Measurements from ENCODE around the gene CDK16. TPM values are rescaled to one million over a fixed set of nuclear protein-coding genes. Genes with fewer than 3 reads are reported as not detected.

The CDK16 gene
- 57.5 and 60.4 TPM in 2 replicates for total RNA-seq

DNA sequence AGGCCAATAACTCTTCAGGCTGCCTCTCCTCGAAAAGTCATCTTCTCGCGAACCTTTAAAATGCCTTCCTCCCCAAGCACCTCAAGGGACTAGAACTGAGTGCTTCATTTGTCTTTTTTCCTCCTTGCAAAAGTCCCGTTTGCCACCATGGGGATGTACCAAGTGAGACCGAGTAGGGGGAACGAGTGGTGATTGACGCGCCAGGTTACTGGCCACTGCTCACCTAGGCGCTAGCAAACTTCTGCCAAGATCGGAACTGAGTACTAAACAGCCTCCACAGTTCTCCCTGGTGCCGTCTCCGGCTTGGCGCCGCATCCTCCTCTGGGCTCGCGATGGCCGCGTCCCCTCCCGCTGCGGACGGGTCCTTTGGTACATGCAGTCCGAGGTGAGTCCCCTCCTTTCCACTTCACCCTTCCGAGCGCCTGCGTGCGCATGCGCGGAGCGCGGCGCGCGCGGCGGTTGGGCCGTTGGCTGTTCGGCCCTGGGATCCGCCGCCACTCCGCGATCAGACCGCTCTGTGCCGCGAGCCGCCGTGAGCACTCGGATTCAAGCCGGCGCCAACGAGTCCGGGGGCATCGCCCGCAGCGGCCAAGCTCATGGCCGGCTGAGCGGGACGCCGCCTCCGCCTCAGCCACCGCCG, at the start of gene CDK16:
Gene CDK16 (plus strand): TSS at position 402 of the 640 bp plus-strand sequence. CDS start 4,877 bp downstream, outside the sequence.
- intact Hi-C loops (cut with micrococcal nuclease), result loop anchor here (1.0 to 2.0 kb wide), 5 partner anchors 15 to 432 kb away; partner anchors contain the start of genes ARAF, ELK1, UBA1 and USP11

DNA sequence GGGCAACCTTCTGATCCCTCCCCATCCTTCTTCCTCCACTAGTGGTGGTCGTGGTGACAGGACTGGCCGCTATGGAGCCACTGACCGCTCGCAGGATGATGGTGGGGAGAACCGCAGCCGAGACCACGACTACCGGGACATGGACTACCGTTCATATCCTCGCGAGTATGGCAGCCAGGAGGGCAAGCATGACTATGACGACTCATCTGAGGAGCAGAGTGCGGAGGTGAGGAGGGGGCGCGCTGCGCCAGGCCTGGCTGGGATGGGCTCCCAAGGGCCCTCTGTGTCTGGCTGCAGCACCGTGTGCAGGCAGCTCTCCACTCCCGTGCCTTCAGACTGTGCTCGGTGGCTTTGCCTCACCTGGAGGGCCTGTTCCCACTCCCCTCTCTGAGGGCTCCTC, 49.2 kb upstream of the CDK16 start:
- intact Hi-C loops (cut with micrococcal nuclease), result no loop called here

DNA sequence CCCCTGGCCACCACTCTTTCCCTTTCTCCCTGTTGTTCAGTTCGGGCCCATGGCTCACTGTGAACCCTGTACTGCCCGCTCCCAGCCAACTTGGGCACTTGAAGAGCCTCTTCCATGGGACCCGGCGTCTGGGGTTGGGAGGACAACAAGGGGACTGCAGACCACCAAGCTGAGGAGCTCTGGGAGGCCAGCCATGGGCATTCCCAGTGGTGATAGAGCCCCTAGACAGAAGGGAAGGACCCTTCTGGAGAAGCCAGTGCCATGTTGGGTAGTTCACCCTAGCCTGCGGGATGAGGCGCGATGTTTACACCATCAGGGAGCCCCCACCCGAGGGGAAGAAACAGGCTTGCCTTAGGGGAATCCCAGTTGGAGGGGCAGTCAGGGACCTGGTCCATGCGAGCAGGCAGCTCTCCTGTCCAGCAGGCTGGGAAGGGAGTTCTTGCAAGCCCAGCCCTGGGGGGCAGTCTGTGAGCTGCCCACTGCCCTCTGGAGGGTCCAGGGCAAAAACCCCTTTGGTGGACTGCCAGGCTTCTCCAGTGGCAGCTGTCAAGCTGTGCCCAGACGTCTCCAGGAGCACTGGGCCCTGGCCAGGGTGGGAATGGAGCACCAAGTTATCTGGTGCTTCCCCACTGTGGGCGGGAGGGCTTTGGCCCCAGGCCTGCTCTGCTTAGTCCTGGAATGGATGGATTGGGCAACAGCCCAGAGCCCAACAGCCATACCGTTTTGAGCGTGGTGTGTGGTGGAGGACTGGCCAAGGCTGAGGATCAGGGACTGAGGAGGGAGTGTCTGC, 48.6 kb upstream of the CDK16 start:
- intact Hi-C loops (cut with micrococcal nuclease), result no loop called here

DNA sequence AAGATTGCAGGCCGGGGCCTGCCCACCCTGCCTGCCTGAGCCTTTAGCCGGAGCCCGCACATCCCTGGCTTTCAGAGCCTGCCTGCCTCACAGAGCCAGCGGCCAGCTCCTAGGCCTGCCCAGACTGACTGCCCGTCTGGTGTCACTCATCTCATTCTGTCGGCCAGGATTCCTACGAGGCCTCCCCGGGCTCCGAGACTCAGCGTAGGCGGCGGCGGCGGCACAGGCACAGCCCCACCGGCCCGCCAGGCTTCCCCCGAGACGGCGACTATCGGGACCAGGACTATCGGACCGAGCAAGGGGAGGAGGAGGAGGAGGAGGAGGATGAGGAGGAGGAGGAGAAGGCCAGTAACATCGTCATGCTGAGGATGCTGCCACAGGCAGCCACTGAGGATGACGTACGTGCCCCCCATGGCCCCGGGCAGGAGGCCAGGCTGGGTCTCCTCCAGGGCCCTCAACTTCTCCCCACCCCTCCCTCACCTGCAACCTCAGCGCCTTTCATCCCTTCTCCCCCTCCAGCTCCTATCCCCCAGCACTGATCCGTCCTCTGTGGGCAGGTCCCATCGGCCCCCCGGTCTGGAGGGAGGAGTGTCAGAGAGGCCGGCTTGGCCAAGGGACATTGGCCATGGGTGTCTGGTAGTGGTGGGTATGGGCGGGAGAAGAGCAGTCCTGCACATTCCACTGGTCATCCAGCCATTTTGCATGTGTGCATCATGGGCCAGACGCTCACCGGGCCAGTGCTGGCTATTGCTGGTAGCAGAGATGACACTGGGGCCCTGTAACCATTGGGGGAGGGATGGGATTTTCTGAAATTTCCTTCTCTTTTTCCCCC, 47.4 kb upstream of the CDK16 start:
- intact Hi-C loops (cut with micrococcal nuclease), result no loop called here

DNA sequence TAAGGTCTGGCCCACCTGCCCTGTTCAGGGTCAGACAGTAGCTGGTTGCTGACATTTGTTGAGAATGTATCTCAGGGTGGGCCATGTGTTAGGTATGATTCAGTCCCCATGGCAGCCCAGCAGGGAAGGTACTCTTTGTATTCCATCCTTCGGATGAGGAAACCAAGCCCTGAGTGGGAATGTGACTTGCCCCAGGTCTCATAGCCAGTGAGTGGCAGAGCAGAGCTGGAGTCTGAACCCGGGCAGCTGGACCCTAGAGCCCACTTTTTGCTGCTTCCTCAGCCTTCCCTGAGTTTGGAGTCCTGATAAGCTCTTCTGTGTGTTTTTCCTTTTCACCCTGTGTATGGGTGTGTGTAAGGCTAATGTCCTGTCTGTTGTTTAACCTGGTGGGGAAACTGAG, 46.5 kb upstream of the CDK16 start:
- intact Hi-C loops (cut with micrococcal nuclease), result no loop called here

DNA sequence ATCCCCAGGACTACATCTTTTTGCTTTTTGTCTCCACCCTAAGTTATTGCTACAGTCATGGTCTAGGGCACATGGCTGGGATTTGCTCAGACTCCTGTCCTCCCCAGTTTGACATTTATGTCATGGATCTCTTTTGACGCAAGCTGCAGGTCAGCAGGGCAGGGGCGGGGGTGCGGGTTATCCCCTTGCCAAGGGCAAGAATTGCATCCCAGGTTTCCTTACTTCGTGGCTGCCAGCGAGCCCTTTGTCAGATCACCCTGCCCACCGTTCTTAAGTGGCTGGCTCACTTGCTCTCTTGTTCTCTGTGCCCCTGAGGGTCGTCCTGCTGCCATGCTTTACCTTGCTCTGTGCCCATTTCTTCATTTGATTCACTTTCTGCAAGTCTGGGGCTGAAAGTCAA, 45.9 kb upstream of the CDK16 start:
- intact Hi-C loops (cut with micrococcal nuclease), result no loop called here

DNA sequence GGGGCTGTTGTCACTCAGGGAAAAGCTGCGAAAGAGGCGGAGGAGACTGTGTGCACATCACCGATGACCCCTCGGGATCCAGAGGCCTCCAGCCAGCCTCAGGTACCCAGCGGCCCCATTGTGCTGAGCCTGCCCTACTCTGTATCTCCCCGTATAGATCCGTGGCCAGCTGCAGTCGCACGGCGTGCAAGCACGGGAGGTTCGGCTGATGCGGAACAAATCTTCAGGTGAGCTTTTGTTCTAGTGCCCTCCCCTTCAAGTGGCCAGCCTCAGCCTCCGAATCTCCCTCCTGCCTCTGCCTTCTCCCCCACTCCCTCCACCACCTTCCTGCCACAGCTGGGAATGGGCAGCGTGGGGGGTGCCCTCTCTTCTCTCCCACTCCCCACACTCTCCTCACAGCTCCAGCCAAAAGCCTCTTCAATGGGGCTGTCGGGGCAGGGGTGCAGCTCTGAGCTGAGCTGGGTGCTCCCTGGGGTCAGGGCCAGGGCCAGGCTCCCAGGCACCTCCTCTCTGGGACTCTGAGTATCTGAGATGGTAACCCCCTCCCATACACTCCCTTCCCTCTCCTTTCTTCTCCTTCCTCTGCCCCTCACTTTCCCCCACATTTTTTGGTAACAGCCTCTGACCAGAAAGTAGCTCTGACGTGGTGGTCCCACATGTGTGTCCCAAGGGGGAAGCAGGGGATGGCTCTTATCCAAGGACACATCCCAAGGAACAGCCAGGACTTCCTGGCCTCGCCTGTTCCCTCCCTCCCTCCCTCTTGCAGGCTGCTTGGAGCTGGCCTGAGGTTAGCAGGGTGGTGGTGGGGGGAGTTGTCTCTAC, 45.3 kb upstream of the CDK16 start:
- intact Hi-C loops (cut with micrococcal nuclease), result no loop called here

DNA sequence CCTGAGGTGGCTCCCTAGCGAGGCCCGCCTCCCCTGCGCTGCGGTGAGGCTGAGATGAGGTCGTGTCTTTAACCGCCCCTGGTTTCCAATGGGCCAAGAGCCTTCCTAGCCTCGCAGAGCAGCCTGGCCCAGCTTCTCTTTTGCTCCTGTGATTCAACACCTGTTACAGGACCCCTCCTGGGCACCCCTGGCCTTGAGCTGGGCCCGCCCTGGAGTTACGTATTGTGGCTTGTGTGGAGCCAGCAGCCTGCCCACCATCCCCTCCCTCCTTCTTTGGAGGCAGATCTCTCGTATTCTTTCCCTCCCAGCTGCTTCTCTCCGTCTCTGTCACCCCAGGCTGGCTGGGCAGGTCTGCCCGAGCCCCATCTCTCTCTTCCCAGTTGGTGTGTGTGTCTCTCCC, 44.1 kb upstream of the CDK16 start:
- intact Hi-C loops (cut with micrococcal nuclease), result no loop called here

DNA sequence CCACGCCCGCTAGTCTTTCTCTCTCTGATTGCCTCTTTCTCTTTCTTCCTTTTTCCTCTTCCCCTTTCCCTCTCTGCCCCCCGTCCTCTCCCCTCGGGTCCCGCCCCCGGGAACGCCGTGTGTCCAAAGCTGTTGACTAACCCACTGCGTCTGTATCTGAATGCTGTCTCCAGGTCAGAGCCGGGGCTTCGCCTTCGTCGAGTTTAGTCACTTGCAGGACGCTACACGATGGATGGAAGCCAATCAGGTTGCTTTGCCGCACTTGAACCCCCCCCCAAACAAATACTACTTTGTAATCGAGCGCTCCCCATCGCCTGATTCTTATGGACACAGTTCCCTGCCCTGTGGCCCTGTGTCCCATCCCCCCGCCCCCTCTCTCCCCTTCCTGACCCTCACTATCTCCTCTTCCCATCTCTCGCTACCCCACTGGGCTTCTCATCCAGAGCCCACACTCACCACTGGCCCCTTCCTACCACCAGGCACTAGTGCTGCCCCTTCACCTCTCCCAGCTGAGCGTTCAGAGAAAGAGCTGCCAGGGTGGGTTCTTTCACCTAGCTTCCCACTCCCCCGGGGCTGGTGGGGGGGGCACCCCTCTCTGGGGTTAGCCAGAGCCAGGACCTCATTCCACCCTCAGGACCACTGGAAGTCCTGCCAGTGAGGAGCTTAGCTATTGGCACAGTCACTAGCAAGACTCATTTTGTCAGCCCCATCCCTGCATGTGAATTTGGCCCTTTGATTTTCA, 43.5 kb upstream of the CDK16 start:
- intact Hi-C loops (cut with micrococcal nuclease), result no loop called here

DNA sequence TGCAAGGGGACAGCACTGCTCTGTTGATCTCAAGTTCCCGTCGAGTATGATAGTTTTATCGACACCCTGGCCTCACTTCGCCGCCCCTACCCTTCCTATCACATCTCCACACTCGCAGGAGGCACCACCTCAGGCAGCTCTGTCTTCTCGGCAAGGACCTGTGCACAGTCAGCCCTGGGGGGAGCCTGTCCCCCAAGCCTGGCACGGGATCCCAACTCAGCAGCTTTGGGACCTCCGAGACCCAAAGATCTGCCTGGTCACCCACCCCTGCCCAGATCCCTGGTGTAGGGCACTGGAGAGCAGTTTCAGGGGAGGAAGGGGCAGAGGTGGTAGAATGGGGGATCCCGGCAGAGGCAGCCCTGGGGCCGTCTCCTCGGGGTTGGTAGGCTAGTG, 42.9 kb upstream of the CDK16 start:
- intact Hi-C loops (cut with micrococcal nuclease), result no loop called here

DNA sequence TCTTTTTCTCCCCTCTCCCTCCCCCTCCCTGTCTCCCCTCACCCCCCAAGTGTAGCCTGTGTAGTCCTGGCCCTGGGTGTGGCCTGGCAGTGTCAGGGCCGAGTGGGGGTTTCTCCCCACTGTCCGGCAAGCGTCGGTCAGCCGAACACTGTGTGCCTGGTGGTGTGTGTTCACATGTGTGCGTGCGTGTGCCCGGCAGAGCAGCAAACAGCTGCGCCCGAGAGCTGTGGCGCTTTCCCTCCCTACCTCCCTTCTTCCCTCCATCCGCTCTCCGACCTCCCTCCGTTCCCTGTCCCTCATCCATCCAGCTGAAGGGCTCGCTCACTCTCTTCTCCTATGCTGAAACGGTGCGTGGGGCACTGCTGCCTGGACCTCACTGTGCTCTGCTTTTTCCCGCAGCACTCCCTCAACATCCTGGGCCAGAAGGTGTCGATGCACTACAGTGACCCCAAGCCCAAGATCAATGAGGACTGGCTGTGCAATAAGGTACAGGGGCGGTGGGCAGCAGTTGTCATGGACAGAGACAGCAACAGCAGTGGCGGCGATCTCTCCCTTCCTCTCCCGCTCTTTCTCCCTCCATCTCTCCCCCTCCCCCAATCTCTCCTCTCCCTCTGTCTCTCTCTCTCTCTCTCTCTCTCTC, 42.3 kb upstream of the CDK16 start:
- intact Hi-C loops (cut with micrococcal nuclease), result no loop called here

DNA sequence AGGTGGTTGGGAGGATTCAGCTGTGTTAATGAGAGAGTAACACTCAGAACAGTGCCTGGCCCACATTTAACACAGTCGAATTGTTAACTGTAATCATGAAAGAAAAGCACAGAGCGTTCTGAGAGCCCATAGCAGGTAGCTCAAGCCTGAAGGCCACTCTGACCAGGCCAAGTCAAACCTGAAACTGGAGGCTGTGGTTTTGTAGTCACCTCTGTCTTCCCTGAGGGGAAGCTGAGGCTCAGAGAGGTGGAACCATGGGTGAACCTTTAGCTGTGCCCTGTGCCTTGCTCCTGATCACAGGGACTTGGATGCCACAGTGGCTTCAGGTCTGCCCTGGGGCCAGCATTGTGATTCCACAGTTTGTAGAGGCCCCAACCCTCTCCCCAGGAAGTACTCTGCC, 41.4 kb upstream of the CDK16 start:
- intact Hi-C loops (cut with micrococcal nuclease), result no loop called here

DNA sequence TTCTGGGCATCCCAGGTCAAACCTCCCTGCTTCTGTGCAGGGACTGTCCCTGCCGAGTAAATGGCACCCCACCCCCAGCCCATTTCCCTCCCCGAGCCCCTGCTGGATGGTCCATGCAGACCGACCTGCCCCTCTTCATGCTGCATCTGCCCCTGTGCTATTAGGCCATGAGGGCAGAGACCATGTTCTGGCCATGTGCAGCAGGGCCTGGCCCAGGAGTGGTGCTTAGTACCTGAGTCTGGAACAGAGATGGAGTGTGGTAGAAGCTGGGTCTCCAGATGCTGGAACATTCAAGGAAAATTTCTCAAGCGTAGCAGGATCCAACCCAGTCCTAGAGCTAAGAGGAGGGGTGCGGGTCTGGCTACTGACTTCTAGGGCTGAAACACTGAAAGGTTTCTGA, 40.1 kb upstream of the CDK16 start:
- intact Hi-C loops (cut with micrococcal nuclease), result no loop called here

DNA sequence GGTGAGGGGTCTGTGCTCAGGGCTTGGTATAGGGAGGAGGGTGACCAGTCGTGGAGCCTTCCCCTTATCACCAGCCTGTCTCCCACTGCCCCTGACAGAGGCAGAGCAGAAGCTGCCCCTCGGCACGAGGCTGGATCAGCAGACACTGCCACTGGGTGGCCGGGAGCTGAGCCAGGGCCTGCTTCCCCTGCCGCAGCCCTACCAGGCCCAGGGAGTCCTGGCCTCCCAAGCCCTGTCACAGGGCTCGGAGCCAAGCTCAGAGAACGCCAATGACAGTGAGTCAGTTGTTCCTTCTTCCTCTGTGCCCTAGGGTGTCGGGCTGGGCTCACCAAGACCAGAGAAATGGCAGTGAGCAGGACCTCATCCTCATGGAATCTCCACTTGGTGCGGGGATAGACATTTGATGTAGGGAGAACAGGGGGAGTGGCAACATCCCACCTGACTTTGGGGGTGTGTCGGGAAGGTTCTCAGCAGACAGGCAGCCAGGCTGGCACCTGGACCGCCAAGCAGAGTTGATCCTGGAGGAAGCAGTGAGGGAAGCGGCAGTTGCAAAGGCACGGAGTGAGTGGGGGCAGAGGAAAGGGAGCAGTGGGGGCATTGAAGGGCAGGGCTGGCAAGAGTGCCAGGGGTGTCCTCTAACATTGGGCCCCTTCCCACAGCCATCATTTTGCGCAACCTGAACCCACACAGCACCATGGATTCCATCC, 39.1 kb upstream of the CDK16 start:
- intact Hi-C loops (cut with micrococcal nuclease), result no loop called here

DNA sequence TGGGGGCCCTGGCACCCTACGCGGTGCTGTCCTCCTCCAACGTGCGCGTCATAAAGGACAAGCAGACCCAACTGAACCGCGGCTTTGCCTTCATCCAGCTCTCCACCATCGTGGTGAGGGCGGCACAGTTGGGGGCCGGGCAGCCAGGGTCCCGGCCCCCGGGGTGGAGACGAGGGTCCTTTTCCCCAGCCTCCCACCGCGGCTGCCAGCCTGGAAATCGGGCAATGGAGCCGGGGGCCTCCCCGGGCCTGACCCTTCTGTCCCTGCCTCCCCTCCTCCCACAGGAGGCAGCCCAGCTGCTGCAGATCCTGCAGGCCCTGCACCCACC, 38.6 kb upstream of the CDK16 start:
- intact Hi-C loops (cut with micrococcal nuclease), result no loop called here

DNA sequence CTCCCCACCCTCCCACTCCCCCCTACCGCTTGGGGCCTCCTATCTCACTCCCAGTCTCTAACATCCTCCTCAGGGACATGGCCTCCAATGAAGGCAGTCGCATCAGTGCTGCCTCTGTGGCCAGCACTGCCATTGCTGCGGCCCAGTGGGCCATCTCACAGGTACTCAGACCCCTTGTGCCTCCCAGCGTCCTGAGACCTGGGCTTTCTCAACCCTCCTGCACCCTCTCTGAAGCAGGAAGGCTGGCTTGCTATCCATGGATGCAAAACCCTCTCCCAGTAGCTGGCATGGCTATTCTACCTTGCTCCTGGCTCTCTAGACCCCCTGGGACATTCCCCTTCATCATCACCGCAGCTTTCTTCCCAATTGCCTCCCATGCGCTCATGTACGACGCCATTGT, 38.1 kb upstream of the CDK16 start:
- intact Hi-C loops (cut with micrococcal nuclease), result no loop called here

DNA sequence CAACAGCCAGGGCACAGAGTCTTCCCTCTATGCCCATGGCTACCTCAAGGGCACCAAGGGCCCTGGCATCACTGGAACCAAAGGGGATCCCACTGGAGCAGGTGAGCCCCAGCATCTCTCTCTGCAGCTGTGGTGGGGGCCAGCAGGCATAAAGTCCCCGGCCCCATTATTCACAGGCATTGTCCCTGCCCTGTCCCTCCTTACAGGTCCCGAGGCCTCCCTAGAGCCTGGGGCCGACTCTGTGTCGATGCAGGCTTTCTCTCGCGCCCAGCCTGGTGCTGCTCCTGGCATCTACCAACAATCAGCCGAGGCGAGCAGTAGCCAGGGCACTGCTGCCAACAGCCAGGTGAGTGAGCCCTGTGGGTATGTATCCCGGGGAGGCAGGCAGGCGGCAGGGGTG, 37.2 kb upstream of the CDK16 start:
- intact Hi-C loops (cut with micrococcal nuclease), result no loop called here

DNA sequence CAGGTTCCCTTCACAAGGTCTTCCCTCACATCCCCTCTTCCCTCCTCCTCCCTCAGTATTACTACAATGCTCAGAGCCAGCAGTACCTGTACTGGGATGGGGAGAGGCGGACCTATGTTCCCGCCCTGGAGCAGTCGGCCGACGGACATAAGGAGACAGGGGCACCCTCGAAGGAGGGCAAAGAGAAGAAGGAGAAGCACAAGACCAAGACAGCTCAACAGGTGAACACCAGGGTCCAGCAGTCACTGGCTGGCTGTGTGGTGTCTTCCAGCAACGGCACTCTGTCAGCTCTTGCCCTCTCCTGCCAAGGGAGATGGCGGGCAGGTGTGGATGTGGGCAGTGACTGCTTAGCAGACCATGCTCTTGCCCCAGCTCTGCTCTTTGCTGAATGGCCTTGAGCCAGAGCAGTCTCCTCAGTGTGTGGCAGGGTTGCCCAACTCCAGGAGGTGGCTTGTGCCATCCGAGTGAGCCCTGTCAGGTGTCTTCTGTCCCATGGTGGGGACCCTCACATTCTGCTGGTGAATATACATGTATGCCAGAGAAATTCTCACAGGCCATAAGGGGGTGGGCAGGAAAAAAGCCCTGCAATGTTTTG, 36.3 kb upstream of the CDK16 start:
- intact Hi-C loops (cut with micrococcal nuclease), result no loop called here

DNA sequence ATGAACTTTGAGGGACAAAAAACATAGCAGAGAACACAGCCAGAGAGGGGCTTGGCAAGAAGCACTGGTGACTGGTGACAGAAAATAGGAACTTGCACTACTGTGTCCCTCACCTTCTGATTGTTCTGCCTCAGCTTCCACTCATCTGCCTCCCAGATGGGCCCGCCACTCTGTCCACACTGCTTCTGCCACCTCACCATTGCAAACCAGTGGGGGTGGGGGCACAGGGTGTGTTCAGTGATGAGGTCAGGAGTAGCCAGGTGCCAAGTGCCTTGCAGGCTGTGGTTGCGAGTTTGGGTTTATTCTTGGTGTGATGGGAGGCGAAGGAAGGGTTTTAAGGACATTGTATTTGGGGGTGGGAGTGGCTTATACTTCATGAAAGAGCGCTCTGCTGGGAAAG, 34.0 kb upstream of the CDK16 start:
- intact Hi-C loops (cut with micrococcal nuclease), result no loop called here
